HG03039 (cell line): Measurements from ENCODE around the gene CLIP1.
A peak's percentile ranks its signal among the peaks of the same experiment; 100 is the strongest.

Experiments
- ATAC-seq: cut with Tn5 transposase; IDR thresholded peaks from one replicate; pipeline ENCODE4 v1.9.1; 2021; ENCODE audit warnings: mild to moderate bottlenecking, moderate library complexity; ENCODE audit not compliant: unreplicated experiment

Gene CLIP1

GRCh38 chr12:122318607-122319605 lies 103.6 kb downstream of the CLIP1 start:
- ATAC-seq: no peak

GRCh38 chr12:122312926-122313325 lies 109.5 kb downstream of the CLIP1 start:
- ATAC-seq: no peak

GRCh38 chr12:122311696-122312095 lies 110.8 kb downstream of the CLIP1 start:
- no peak for ATAC-seq

- ATAC-seq: no peak
These were observed 111.7 kb downstream of the CLIP1 start for GRCh38 chr12:122310626-122311333.

GRCh38 chr12:122309564-122310121 lies 112.8 kb downstream of the CLIP1 start:
- ATAC-seq: no peak

- no peak for ATAC-seq
These were observed 113.7 kb downstream of the CLIP1 start for GRCh38 chr12:122308811-122309210.

GRCh38 chr12:122306407-122306806 lies 116.1 kb downstream of the CLIP1 start:
- no peak for ATAC-seq

GRCh38 chr12:122304924-122305323 lies 117.5 kb downstream of the CLIP1 start:
- ATAC-seq: no peak

- no peak for ATAC-seq
These were observed 119.4 kb downstream of the CLIP1 start for GRCh38 chr12:122303068-122303467.

GRCh38 chr12:122298071-122298748 lies 124.3 kb downstream of the CLIP1 start:
- no peak for ATAC-seq

GRCh38 chr12:122297494-122297893 lies 125.0 kb downstream of the CLIP1 start:
- no peak for ATAC-seq

GRCh38 chr12:122295877-122296276 lies 126.6 kb downstream of the CLIP1 start:
- no peak for ATAC-seq

- ATAC-seq: no peak
These were observed 129.4 kb downstream of the CLIP1 start for GRCh38 chr12:122293081-122293480.

- no peak for ATAC-seq
These were observed 131.0 kb downstream of the CLIP1 start for GRCh38 chr12:122291431-122291830.

GRCh38 chr12:122283680-122284079 lies 138.8 kb downstream of the CLIP1 start:
- no peak for ATAC-seq

- no peak for ATAC-seq
These were observed 140.4 kb downstream of the CLIP1 start for GRCh38 chr12:122282061-122282460.

- no peak for ATAC-seq
These were observed 146.2 kb downstream of the CLIP1 start for GRCh38 chr12:122276242-122276641.

- no peak for ATAC-seq
These were observed 147.0 kb downstream of the CLIP1 start for GRCh38 chr12:122275459-122275858.

GRCh38 chr12:122266230-122266901 lies 156.1 kb downstream of the CLIP1 start, which contains the start of gene VPS33A:
VPS33A (minus strand) TSS chr12:122266494; CDS start chr12:122266408, 86 bp downstream.
- peak; percentile 75 for ATAC-seq

- ATAC-seq: peak; percentile 18
These were observed 156.6 kb downstream of the CLIP1 start for GRCh38 chr12:122265886-122266229.
